Activated CD8-positive, alpha-beta memory T cell treated with anti-CD3 and anti-CD28 coated beads, Interleukin-2, amount 10 ng/mL, durations not matched to agents 7 days and 5 days (primary cell): ENCODE data around the gene PIH1D1. TPM values are rescaled to one million over a fixed set of nuclear protein-coding genes. Genes with fewer than 3 reads are reported as not detected.
"Not testable (repeated sequence)": the region's sequence is repeated elsewhere in the genome, so short reads cannot be mapped to it uniquely, and the experiment has no call there.

ENCODE experiments used
- ATAC-seq: fragments of 150-1000 bp; cut with Tn5 transposase; one replicate; pipeline ENCODE4 v1.10.0; 2021; ENCODE audit warnings: moderate library complexity
- CTCF ChIA-PET: fragments of 350-600 bp; sonication (Branson Sonifier 250); formaldehyde crosslinking; loops from one replicate; lab custom pipeline; 2021; ENCODE audit warnings: antibody characterized with exemption; lab: Charles Lee
- DNase-seq: peaks from one replicate; pipeline ENCODE4 v3.0.0-alpha.2; 2020
- H3K27ac Mint-ChIP-seq: one replicate; pipeline ENCODE4 v1.8.0; 2021; ENCODE audit warnings: mild to moderate bottlenecking, mixed read lengths
- H3K27me3 Mint-ChIP-seq: one replicate; pipeline ENCODE4 v1.8.0; 2021; ENCODE audit warnings: mixed read lengths
- H3K36me3 Mint-ChIP-seq: one replicate; pipeline ENCODE4 v1.8.0; 2021; ENCODE audit warnings: mild to moderate bottlenecking, mixed read lengths
- H3K4me1 Mint-ChIP-seq: one replicate; pipeline ENCODE4 v1.8.0; 2021; ENCODE audit warnings: mixed read lengths
- H3K4me3 Mint-ChIP-seq: one replicate; pipeline ENCODE4 v1.8.0; 2021; ENCODE audit warnings: mild to moderate bottlenecking, moderate library complexity, mixed read lengths
- H3K9me3 Mint-ChIP-seq: one replicate; pipeline ENCODE4 v1.8.0; 2022; ENCODE audit warnings: low read depth, mixed read lengths
- total RNA-seq, 2 experiments: library from RNA; stranded (reverse); gene quantifications; one replicate each; pipeline ENCODE4 v1.2.3, GENCODE V29; 2021

The PIH1D1 gene
- total RNA-seq, 2 experiments from 2014 or later, result 148 to 158 TPM

- peaks cover 51% of the 10 kb centered on the region for H3K4me1 Mint-ChIP-seq
- DNase-seq, result no peak
- no peaks in the 10 kb centered on the region for H3K27me3 Mint-ChIP-seq
- peaks cover 14% of the 10 kb centered on the region for H3K36me3 Mint-ChIP-seq
- H3K4me3 Mint-ChIP-seq, result peak overlapping the region; percentile 87
- CTCF ChIA-PET, result interaction anchor here (0.6 to 5.9 kb wide), 10 partner anchors 14 to 229 kb away, joined by 3 to 87 read pairs (median 9); partner anchors contain the start of genes PIH1D1, PRMT1 and RPL13A
- no peak for ATAC-seq
- no peaks in the 10 kb centered on the region for H3K9me3 Mint-ChIP-seq
- peak overlapping the region; percentile 85 for H3K27ac Mint-ChIP-seq
These were observed 22.9 kb upstream of the PIH1D1 start for GRCh38 chr19:49474542-49474924.

GRCh38 chr19:49473868-49474541 lies 22.4 kb upstream of the PIH1D1 start, which contains the start of gene FLT3LG:
Gene FLT3LG, plus strand, starts transcription at chr19:49474215. Its CDS starts 425 bp downstream, at chr19:49474640.
- Mint-ChIP-seq H3K27ac (peak within 1 kb of the TSS; percentile 85), H3K4me3 (peak within 1 kb of the TSS; percentile 87), H3K4me1 (peaks cover 54% of the 10 kb centered on the region), H3K27me3 (no peaks in the 10 kb centered on the region), H3K36me3 (peaks cover 16% of the 10 kb centered on the region), H3K9me3 (no peaks in the 10 kb centered on the region)
- ATAC-seq, result peak; percentile 73
- peak; percentile 96 for DNase-seq
- CTCF ChIA-PET, result interaction anchor here (0.6 to 7.4 kb wide), 35 partner anchors 10 to 246 kb away, joined by 3 to 185 read pairs (median 5); partner anchors contain the start of genes ALDH16A1, KASH5, PIH1D1 and PRMT1

GRCh38 chr19:49473501-49473867 lies 21.9 kb upstream of the PIH1D1 start:
- CTCF ChIA-PET, result interaction anchor here (0.6 to 7.4 kb wide), 36 partner anchors 10 to 246 kb away, joined by 3 to 185 read pairs (median 5); partner anchors contain the start of genes ALDH16A1, KASH5, PIH1D1 and PRMT1
- not testable (repeated sequence) for H3K27me3 Mint-ChIP-seq, ATAC-seq, DNase-seq, H3K9me3 Mint-ChIP-seq
- Mint-ChIP-seq H3K36me3 (peaks cover 13% of the 10 kb centered on the region), H3K27ac (peak overlapping the region; percentile 85), H3K4me1 (peaks cover 58% of the 10 kb centered on the region), H3K4me3 (peak overlapping the region; percentile 87)

- H3K4me3 Mint-ChIP-seq, result peak overlapping the region; percentile 87
- CTCF ChIA-PET, result interaction anchor here (0.6 to 7.4 kb wide), 27 partner anchors 13 to 247 kb away, joined by 3 to 185 read pairs (median 5); partner anchors contain the start of genes ALDH16A1, PIH1D1, PRMT1 and RPL13A
- no peaks in the 10 kb centered on the region for H3K27me3 Mint-ChIP-seq
- H3K9me3 Mint-ChIP-seq, result no peaks in the 10 kb centered on the region
- peak overlapping the region; percentile 85 for H3K27ac Mint-ChIP-seq
- ATAC-seq (no peak), DNase-seq (no peak)
- peaks cover 13% of the 10 kb centered on the region for H3K36me3 Mint-ChIP-seq
- H3K4me1 Mint-ChIP-seq, result peaks cover 63% of the 10 kb centered on the region
These were observed 21.3 kb upstream of the PIH1D1 start for GRCh38 chr19:49472936-49473335.

DNA sequence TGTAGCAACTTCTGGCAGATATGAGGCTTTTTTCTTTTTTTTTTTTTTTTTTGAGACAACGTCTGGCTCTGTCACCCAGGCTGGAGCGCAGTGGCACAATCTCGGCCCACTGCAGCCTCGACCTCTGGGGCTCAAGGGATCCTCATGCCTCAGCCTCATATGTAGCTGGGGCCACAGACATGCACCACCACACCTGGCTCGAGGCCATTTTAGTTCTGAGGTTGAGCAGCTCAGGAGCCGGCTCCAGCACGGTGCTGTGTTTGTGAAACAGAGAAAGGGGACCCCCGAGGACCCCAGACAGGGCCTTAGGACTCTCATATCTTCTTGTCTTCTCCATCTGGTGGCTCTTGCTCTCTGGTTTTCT lies 19.0 kb upstream of the PIH1D1 start:
- Mint-ChIP-seq H3K9me3 (no peaks in the 10 kb centered on the region), H3K36me3 (peaks cover 7% of the 10 kb centered on the region), H3K4me1 (peaks cover 53% of the 10 kb centered on the region), H3K4me3 (no peak overlapping the region), H3K27me3 (no peaks in the 10 kb centered on the region), H3K27ac (peak overlapping the region; percentile 99)
- DNase-seq (peak; percentile 63), ATAC-seq (no peak)
- CTCF ChIA-PET, result interaction anchor here (0.7 to 7.4 kb wide), 30 partner anchors 17 to 245 kb away, joined by 3 to 185 read pairs (median 5); partner anchors contain the start of genes ALDH16A1, CD37, GFY and KASH5

- H3K27me3 Mint-ChIP-seq, result no peaks in the 10 kb centered on the region
- peak overlapping the region; percentile 55 for H3K4me3 Mint-ChIP-seq
- CTCF ChIA-PET, result interaction anchor here (0.6 to 7.4 kb wide), 37 partner anchors 16 to 245 kb away, joined by 3 to 185 read pairs (median 5); partner anchors contain the start of genes ALDH16A1, CD37, GFY and KASH5
- ATAC-seq, result peak; percentile 65
- DNase-seq, result peak; percentile 97
- H3K36me3 Mint-ChIP-seq, result peaks cover 4% of the 10 kb centered on the region
- H3K27ac Mint-ChIP-seq, result peak overlapping the region; percentile 99
- peaks cover 51% of the 10 kb centered on the region for H3K4me1 Mint-ChIP-seq
- H3K9me3 Mint-ChIP-seq, result no peaks in the 10 kb centered on the region
These were observed 18.4 kb upstream of the PIH1D1 start for GRCh38 chr19:49469828-49470614.

- H3K27ac Mint-ChIP-seq, result peak overlapping the region; percentile 99
- no peaks in the 10 kb centered on the region for H3K27me3 Mint-ChIP-seq
- H3K36me3 Mint-ChIP-seq, result peaks cover 9% of the 10 kb centered on the region
- ATAC-seq (peak; percentile 78), DNase-seq (peak; percentile 98)
- peak overlapping the region; percentile 69 for H3K4me3 Mint-ChIP-seq
- no peaks in the 10 kb centered on the region for H3K9me3 Mint-ChIP-seq
- peaks cover 52% of the 10 kb centered on the region for H3K4me1 Mint-ChIP-seq
- CTCF ChIA-PET, result interaction anchor here (0.7 to 7.4 kb wide), 17 partner anchors 15 to 203 kb away, joined by 3 to 185 read pairs (median 5); partner anchors contain the start of genes ALDH16A1, CD37, KASH5 and PIH1D1
These were observed 17.3 kb upstream of the PIH1D1 start for GRCh38 chr19:49468746-49469447.

DNA sequence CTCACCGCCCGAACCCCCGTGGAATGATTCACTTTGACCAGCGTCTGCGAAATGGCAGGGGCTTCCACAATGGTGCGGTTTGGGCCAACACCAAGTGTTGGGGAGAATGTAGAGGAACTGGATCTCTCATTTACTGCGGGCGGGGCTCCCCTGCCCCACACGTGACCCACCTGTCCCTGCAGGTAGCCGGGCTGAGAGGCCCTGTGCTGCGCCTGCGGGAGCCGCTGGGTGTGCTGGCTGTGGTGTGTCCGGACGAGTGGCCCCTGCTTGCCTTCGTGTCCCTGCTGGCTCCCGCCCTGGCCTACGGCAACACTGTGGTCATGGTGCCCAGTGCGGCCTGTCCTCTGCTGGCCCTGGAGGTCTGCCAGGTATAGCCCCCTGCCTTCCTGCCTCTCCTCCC lies 16.6 kb upstream of the PIH1D1 start:
- Mint-ChIP-seq H3K27me3 (no peaks in the 10 kb centered on the region), H3K27ac (peak overlapping the region; percentile 99)
- CTCF ChIA-PET, result interaction anchor here (7.4 kb wide), 1 partner anchor 14 kb away, joined by 185 read pairs; the partner anchor contains the start of genes ALDH16A1 and PIH1D1

DNA sequence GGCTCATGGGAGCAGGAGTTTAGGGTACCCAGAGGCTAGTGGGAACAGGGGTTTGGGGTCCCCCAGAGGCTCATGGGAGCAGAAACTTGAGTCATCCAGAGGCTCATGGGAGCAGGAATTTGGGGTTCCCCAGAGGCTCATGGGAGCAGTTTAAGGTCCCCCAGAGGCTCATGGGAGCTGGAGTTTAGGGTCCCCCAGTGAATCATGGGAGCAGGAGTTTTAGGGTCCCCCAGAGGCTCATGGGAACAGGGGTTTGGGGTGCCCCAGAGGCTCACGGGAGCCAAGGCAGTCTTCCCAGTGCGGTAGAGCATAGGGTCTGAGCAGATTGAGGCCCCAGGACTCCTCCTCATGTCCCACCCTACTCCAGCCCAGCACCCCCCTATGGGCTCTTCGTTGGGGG lies 13.8 kb upstream of the PIH1D1 start:
- Mint-ChIP-seq H3K4me1 (peaks cover 23% of the 10 kb centered on the region), H3K36me3 (peaks cover 11% of the 10 kb centered on the region), H3K4me3 (no peak overlapping the region), H3K27me3 (no peaks in the 10 kb centered on the region), H3K27ac (peak overlapping the region; percentile 19), H3K9me3 (no peaks in the 10 kb centered on the region)
- CTCF ChIA-PET, result interaction anchor here (1.4 kb wide), 1 partner anchor 11 kb away, joined by 3 read pairs; no protein-coding TSS in a partner anchor
- DNase-seq, result no peak
- no peak for ATAC-seq

More for the DNA sequence above, 16.6 kb upstream of the PIH1D1 start:
- DNase-seq, result no peak
- ATAC-seq, result no peak
- no peaks in the 10 kb centered on the region for H3K9me3 Mint-ChIP-seq
- H3K4me3 Mint-ChIP-seq, result peak overlapping the region; percentile 69
- H3K4me1 Mint-ChIP-seq, result peaks cover 46% of the 10 kb centered on the region
- peaks cover 9% of the 10 kb centered on the region for H3K36me3 Mint-ChIP-seq

DNA sequence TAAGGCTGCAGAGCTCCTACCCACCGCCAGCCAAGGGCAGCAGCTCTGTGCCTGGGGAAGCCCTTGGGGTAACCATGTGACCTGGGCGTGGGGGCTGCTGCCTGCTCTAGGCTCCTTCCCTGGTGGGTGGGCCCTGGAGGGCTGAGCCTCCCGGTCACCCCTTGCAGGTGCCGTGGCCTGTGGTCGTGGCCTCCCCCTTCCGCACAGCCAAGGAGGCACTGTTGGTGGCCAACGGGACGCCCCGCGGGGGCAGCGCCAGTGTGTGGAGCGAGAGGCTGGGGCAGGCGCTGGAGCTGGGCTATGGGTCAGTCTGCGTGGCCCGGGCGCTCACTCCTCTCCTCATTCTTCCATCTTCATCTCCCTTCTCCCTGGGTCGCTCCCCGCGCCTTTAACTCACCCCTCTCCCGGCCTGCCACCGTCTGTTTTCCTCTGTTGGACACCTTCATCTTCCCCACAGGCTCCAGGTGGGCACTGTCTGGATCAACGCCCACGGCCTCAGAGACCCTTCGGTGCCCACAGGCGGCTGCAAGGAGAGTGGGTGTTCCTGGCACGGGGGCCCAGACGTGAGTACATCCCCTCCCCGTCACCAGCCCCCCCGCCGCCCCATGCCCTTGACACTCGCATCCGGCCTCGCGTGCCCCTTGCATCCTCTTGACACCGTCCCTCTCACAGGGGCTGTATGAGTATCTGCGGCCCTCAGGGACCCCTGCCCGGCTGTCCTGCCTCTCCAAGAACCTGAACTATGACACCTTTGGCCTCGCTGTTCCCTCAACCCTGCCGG lies 12.5 kb upstream of the PIH1D1 start:
- CTCF ChIA-PET, result no interaction called here
- H3K9me3 Mint-ChIP-seq, result no peaks in the 10 kb centered on the region

GRCh38 chr19:49462492-49462891 lies 10.9 kb upstream of the PIH1D1 start:
- CTCF ChIA-PET, result no interaction called here
- Mint-ChIP-seq H3K36me3 (peaks cover 14% of the 10 kb centered on the region), H3K27me3 (no peaks in the 10 kb centered on the region), H3K4me3 (no peak overlapping the region), H3K9me3 (no peaks in the 10 kb centered on the region), H3K4me1 (peaks cover 18% of the 10 kb centered on the region), H3K27ac (no peak overlapping the region)
- DNase-seq (no peak), ATAC-seq (no peak)

More for the DNA sequence above, 12.5 kb upstream of the PIH1D1 start:
- DNase-seq, result no peak
- peak overlapping the region; percentile 29 for H3K27ac Mint-ChIP-seq
- no peaks in the 10 kb centered on the region for H3K27me3 Mint-ChIP-seq
- H3K4me1 Mint-ChIP-seq, result peaks cover 14% of the 10 kb centered on the region
- H3K4me3 Mint-ChIP-seq, result no peak overlapping the region
- peaks cover 15% of the 10 kb centered on the region for H3K36me3 Mint-ChIP-seq
- no peak for ATAC-seq

DNA sequence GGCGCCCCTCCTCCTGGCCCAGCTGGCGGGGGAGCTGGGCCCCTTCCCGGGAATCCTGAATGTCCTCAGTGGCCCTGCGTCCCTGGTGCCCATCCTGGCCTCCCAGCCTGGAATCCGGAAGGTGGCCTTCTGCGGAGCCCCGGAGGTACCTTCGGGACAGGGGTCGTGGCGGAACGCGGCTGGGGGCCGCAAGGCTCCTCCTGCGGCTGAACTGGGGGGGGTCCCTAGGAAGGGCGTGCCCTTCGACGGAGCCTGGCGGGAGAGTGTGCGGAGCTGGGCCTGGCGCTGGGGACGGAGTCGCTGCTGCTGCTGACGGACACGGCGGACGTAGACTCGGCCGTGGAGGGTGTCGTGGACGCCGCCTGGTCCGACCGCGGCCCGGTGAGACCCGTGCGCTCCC lies 10.0 kb upstream of the PIH1D1 start:
- Mint-ChIP-seq H3K4me3 (no peak overlapping the region), H3K9me3 (no peaks in the 10 kb centered on the region), H3K36me3 (peaks cover 14% of the 10 kb centered on the region), H3K27me3 (no peaks in the 10 kb centered on the region), H3K27ac (no peak overlapping the region), H3K4me1 (peaks cover 25% of the 10 kb centered on the region)
- DNase-seq (no peak), ATAC-seq (no peak)
- CTCF ChIA-PET, result no interaction called here
